ENCODE results near the gene GLG1.

DNA sequence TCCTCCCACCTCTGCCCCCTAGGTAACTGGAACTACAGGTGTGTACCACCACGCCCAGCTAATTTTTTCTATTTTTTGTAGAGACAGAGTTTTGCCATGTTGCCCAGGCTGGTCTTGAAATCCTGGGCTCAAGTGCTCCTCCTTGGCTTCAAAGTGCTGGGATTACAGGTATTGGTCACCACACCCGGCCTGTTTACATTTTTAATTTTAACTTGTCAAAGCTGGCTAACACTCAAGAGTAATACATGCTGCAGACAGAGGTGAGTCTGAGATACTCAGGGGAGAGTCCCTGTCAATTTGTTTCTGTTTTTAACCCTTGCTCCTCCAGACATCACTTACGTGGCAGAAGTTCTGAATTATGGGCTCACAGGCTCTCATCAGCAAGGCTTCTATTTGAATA, 134.9 kb downstream of the GLG1 start:
- TF ChIP-seq, protein P1, sequence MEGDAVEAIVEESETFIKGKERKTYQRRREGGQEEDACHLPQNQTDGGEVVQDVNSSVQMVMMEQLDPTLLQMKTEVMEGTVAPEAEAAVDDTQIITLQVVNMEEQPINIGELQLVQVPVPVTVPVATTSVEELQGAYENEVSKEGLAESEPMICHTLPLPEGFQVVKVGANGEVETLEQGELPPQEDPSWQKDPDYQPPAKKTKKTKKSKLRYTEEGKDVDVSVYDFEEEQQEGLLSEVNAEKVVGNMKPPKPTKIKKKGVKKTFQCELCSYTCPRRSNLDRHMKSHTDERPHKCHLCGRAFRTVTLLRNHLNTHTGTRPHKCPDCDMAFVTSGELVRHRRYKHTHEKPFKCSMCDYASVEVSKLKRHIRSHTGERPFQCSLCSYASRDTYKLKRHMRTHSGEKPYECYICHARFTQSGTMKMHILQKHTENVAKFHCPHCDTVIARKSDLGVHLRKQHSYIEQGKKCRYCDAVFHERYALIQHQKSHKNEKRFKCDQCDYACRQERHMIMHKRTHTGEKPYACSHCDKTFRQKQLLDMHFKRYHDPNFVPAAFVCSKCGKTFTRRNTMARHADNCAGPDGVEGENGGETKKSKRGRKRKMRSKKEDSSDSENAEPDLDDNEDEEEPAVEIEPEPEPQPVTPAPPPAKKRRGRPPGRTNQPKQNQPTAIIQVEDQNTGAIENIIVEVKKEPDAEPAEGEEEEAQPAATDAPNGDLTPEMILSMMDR (IDR thresholded peaks at IDR 0.05): no peak
- no peak for TF ChIP-seq POLR2A (IDR thresholded peaks at IDR 0.05)

All from breast epithelium (tissue), 3 donors.